ENCODE results near the gene KCNG4.

The KCNG4 gene

GRCh38 chr16:84279881-84280280 is 40.1 kb upstream of the KCNG4 start:
- TF ChIP-seq CTCF (IDR thresholded peaks at IDR 0.05) = no peak

- TF ChIP-seq CTCF (IDR thresholded peaks at IDR 0.05) = no peak
These were observed 39.2 kb upstream of the KCNG4 start for GRCh38 chr16:84278968-84279367.

- TF ChIP-seq CTCF (IDR thresholded peaks at IDR 0.05) = no peak
These were observed 38.5 kb upstream of the KCNG4 start for GRCh38 chr16:84278333-84278732.

GRCh38 chr16:84277244-84277823 is 37.5 kb upstream of the KCNG4 start:
- TF ChIP-seq CTCF (IDR thresholded peaks at IDR 0.05) = peak; percentile 88

- TF ChIP-seq CTCF (IDR thresholded peaks at IDR 0.05) = no peak
These were observed 35.9 kb upstream of the KCNG4 start for GRCh38 chr16:84275585-84276151.

- TF ChIP-seq CTCF (IDR thresholded peaks at IDR 0.05) = no peak
These were observed 34.7 kb upstream of the KCNG4 start for GRCh38 chr16:84274515-84274914.

GRCh38 chr16:84272740-84273320 is 33.0 kb upstream of the KCNG4 start:
- no peak for TF ChIP-seq CTCF (IDR thresholded peaks at IDR 0.05)

Measured in LNCAP (cell line).